ENCODE results near the gene TNRC6A. TPM values are rescaled to one million over a fixed set of nuclear protein-coding genes. Genes with fewer than 3 reads are reported as not detected.

TNRC6A gene
- 79.6 and 89.0 TPM in 2 replicates for total RNA-seq
- long read RNA-seq, partial matches to known transcripts: 16 of 23 reads
- long read RNA-seq, other reads (novel, unspliced or antisense): 7 of 23 reads

DNA sequence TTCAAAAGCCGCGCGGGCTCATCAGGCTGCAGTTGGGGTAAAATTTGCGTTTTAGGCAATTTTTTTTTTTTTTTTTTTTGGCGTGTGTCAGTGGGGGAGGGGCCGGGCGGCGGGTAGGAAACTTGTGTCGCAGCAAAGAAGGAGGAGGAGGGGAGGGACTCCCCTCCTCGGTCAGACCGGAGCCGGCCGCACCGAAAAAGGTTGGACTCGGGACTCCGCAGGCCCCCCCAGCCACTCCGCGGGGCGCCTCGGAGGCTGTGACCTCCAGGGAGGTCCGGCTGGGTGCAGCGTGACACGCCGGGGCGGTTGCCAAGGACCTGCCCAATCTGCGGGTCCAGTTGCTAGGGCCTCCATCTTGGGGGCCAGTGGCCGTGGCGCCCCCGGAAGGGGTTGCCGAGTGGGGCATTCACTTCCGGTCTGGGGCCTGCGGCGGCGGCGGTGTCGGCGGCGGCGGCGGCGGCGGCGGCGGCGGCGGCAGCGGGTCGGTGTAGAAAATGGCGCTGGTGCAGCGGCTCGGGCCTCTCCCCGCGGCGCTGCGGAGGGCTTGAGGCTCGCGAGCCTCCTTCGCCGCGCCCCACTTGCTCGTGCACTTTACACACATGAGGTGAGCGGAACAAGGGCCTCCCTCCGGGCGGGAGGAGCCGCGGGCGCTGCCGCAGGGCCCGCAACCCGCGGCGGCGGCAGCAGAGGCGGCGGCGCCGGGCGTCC, at the start of gene TNRC6A:
Gene TNRC6A (plus strand): TSS at position 409 of the 708 bp plus-strand sequence. CDS start 191 bp downstream, at position 600.
- Mint-ChIP-seq H3K4me3 (peak within 1 kb of the TSS; percentile 96), H3K36me3 (ENCODE audit: low read depth) (peaks cover 9% of the 10 kb centered on the region), H3K27ac (ENCODE audit: unreplicated experiment) (peak within 1 kb of the TSS; percentile 99), H3K27me3 (ENCODE audit: low read depth) (peaks cover 4% of the 10 kb centered on the region), H3K9me3 (no peaks in the 10 kb centered on the region), H3K4me1 (peaks cover 38% of the 10 kb centered on the region)
- DNase-seq (ENCODE audit: low read depth, low spot score): peak; percentile 83
- TF ChIP-seq CTCF (conservative IDR thresholded peaks at IDR 0.05): no peak

- no peaks in the 10 kb centered on the region for H3K27me3 Mint-ChIP-seq (ENCODE audit: low read depth)
- no peak overlapping the region for H3K4me3 Mint-ChIP-seq
- TF ChIP-seq CTCF (conservative IDR thresholded peaks at IDR 0.05): no peak
- peaks cover 22% of the 10 kb centered on the region for H3K4me1 Mint-ChIP-seq
- H3K27ac Mint-ChIP-seq (ENCODE audit: unreplicated experiment): no peak overlapping the region
- no peaks in the 10 kb centered on the region for H3K36me3 Mint-ChIP-seq (ENCODE audit: low read depth)
- no peak for DNase-seq (ENCODE audit: low read depth, low spot score)
- H3K9me3 Mint-ChIP-seq: no peaks in the 10 kb centered on the region
Observed at GRCh38 chr16:24681793-24682192, 47.7 kb upstream of the TNRC6A start.

- no peak for DNase-seq (ENCODE audit: low read depth, low spot score)
- Mint-ChIP-seq H3K27me3 (ENCODE audit: low read depth) (no peaks in the 10 kb centered on the region), H3K27ac (ENCODE audit: unreplicated experiment) (no peak overlapping the region), H3K4me1 (peaks cover 26% of the 10 kb centered on the region), H3K4me3 (no peak overlapping the region), H3K9me3 (no peaks in the 10 kb centered on the region), H3K36me3 (ENCODE audit: low read depth) (no peaks in the 10 kb centered on the region)
- TF ChIP-seq CTCF (conservative IDR thresholded peaks at IDR 0.05): no peak
Observed at GRCh38 chr16:24683250-24683649, 46.2 kb upstream of the TNRC6A start.

- no peak overlapping the region for H3K4me3 Mint-ChIP-seq
- DNase-seq (ENCODE audit: low read depth, low spot score): no peak
- H3K27ac Mint-ChIP-seq (ENCODE audit: unreplicated experiment): no peak overlapping the region
- H3K9me3 Mint-ChIP-seq: no peaks in the 10 kb centered on the region
- no peaks in the 10 kb centered on the region for H3K36me3 Mint-ChIP-seq (ENCODE audit: low read depth)
- H3K27me3 Mint-ChIP-seq (ENCODE audit: low read depth): no peaks in the 10 kb centered on the region
- TF ChIP-seq CTCF (conservative IDR thresholded peaks at IDR 0.05): no peak
- H3K4me1 Mint-ChIP-seq: peaks cover 28% of the 10 kb centered on the region
Observed at GRCh38 chr16:24683847-24684493, 45.5 kb upstream of the TNRC6A start.

GRCh38 chr16:24685539-24686432, 43.7 kb upstream of the TNRC6A start:
- Mint-ChIP-seq H3K9me3 (no peaks in the 10 kb centered on the region), H3K36me3 (ENCODE audit: low read depth) (no peaks in the 10 kb centered on the region), H3K4me1 (peaks cover 31% of the 10 kb centered on the region), H3K27ac (ENCODE audit: unreplicated experiment) (peak overlapping the region; percentile 99), H3K4me3 (peak overlapping the region; percentile 56), H3K27me3 (ENCODE audit: low read depth) (no peaks in the 10 kb centered on the region)
- DNase-seq (ENCODE audit: low read depth, low spot score): peak; percentile 33
- TF ChIP-seq CTCF (conservative IDR thresholded peaks at IDR 0.05): no peak
